GM19463 (cell line): ENCODE data around the gene DLD.
"Not testable (repeated sequence)": the region's sequence is repeated elsewhere in the genome, so short reads cannot be mapped to it uniquely, and the experiment has no call there.

ENCODE experiments used
- ATAC-seq: cut with Tn5 transposase; IDR thresholded peaks from one replicate; pipeline ENCODE4 v1.9.1; 2021; ENCODE audit warnings: mild to moderate bottlenecking, moderate library complexity; ENCODE audit not compliant: unreplicated experiment

DLD gene

DNA sequence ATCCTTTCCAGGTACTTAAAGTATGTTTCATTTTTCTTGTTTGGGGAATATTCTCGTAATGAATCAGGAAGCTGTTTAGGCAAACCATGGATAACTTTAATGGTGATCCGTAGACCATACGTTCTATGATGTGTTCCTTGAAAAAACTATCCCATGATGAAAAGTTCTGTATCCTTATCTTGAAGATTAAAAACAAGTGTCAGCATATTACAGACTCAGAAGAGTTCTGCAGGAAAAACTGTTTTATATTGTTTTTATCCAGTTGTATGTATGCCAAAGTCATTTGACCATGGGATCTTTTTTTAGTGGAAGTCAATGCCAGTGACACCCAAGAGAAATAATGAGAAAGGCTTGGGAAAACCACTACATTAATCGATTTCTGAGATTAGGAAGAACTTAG, 52.0 kb downstream of the DLD start:
- ATAC-seq: no peak

DNA sequence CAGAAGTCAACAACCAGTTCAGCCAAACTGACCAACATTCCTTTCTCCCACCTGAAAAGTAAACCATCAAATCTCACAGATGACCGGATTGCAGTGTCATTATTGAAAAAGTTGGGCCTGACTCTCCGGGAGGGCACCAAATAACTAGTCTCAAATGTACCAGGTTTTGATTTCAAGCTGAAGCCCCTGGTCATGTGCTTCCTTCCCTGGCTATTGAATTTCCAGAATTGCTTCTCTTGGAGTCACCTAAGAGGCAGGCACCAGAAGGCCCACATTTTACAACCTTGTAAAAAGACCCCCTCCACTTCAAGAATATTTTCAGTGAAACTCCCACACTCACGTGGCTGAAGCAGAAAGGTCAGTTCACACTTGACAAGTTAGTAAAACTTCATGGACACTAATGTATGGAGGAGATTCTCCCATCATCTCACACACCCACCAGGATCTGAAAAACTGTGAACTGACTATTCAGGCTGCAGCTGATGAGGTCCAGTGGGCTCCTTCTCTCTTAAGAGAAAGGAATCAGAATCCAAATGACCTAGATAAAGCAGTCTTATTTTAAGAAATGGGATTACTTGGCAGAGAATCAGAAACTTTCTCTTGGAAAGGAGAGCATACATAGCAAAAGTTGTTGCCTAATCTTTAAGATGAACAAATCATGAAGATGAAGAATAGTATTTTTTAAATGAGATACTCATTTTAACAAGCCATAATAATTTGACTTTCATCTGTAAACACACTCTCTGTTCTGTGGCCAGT, 53.6 kb downstream of the DLD start:
- ATAC-seq: no peak

DNA sequence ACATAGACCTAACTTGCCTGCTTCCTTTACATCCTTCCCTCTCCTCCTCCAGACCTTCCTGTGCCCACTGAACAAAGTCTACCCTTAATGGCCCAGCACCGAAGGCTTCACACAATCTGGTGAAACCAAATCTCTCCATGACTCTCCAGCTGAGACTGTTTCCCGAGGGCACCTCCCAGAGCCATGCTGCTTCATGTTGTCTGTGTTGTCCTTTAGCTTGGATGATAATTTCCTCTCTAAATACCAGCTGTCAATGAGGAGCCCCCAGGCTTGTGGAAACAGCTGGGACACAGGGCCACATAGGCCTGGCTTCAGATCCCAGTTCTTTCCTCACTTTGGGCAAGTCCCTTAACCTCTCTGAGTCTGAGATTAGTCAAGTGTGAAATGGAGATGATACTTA, 54.3 kb downstream of the DLD start:
- ATAC-seq: no peak

- ATAC-seq: no peak
These were observed 55.5 kb downstream of the DLD start for GRCh38 chr7:107946451-107946850.

GRCh38 chr7:107946881-107947280, 55.9 kb downstream of the DLD start:
- no peak for ATAC-seq

DNA sequence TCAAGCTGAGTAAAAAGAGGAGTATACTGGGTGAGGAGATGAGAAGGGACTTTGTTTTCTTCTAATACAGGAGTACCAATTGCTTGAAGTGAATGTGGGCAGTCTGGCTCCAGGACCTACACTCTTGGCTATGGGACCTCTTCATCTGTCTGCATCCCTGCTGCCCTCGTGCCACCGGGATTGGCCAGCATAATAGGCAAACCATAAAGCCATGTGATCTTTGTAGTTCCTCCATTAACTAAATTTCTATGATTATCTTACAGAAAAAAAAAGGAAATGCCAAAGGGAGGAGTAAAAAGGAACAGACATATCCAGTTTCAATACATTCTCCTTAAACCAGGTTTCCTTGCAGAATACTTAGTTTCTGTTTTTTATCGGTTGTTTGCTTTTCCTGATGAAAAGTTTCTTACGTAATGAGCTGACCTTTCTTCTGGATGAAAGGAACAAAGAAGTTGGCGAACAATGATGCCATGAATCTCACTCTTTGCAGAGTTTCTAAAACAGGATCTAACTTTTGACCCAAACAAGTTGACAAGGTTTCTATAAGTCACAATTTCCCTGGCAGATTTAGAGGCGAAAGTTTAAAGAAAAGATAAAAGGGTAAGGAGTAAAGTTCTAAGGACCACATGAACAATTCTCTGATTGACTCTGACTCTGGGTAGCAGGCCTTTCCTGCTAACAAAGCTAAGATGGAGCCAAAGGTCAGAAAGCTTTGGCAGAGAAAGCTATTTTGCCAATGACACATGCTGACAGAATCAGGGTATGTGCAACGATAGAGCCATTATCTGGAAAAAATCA, 57.9 kb downstream of the DLD start:
- ATAC-seq: no peak

- no peak for ATAC-seq
These were observed 58.5 kb downstream of the DLD start for GRCh38 chr7:107949443-107949935.

GRCh38 chr7:107951172-107951787, 60.3 kb downstream of the DLD start:
- ATAC-seq: no peak

- no peak for ATAC-seq
These were observed 60.9 kb downstream of the DLD start for GRCh38 chr7:107951896-107952295.

DNA sequence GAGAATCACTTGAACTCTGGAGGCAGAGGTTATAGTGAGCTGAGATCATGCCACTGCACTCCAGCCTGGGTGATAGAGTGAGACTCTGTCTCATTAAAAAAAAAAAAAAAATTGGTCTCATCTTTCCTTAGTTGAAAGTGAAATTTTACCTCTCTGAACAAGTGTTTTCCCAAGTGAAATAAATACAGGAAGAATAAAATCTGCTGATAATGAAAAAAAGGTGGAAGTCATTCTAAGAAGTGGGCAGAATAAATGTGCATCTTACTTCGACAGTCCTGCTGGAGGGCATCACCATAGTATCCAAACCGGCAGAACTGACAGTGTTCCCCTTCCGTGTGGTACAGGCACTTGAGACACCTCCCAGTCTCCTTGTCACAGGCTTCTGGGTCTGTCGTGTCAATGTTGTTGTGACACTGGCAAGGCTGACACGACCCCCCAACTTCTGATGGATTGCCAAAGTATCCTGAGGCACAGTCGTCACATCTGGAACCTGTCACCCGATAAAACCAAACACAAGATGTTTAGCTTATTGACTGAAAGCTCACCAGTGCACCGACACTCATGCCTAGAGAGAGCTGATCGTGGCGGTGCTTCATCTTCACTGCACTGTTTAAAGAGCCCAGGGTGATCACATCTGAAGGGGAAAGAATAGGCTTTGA, 62.4 kb downstream of the DLD start:
- no peak for ATAC-seq

GRCh38 chr7:107953924-107954303, 62.9 kb downstream of the DLD start:
- no peak for ATAC-seq

- ATAC-seq: no peak
These were observed 64.4 kb downstream of the DLD start for GRCh38 chr7:107955394-107955793.

DNA sequence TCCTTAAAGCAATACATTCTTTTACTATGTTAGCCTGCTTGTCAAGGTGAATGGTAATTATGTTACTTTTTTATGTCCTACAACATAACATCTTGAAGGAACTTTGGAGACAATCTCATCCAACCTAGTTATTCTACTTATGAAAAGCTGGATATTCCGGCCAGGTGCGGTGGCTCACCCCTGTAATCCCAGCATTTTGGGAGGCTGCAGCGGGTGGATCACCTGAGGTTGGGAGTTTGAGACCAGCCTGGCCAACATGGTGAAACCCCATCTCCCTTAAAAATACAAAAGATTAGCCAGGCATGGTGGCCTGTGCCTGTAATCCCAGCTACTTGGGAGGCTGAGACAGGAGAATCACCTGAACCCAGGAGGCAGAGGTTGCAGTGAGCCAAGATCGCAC, 66.0 kb downstream of the DLD start:
- ATAC-seq: not testable (repeated sequence)

DNA sequence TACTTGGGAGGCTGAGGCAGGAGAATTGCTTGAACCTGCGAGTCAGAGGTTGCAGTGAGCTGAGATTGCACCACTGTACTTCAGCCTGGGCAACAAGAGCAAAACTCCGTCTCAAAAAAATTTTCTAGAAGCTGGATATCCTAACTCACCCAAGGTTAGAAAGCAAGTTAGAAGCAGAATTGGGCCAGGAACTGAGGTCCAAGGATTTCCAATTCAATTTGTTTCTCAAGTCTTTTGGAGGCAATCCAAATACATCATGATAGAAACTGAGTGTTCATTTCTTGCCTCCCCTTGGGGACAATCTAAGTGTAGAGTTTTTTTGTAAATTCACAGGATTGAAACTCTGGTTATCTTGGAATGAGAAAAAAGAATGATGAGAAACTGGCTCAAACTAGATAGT, 66.5 kb downstream of the DLD start:
- ATAC-seq: no peak

DNA sequence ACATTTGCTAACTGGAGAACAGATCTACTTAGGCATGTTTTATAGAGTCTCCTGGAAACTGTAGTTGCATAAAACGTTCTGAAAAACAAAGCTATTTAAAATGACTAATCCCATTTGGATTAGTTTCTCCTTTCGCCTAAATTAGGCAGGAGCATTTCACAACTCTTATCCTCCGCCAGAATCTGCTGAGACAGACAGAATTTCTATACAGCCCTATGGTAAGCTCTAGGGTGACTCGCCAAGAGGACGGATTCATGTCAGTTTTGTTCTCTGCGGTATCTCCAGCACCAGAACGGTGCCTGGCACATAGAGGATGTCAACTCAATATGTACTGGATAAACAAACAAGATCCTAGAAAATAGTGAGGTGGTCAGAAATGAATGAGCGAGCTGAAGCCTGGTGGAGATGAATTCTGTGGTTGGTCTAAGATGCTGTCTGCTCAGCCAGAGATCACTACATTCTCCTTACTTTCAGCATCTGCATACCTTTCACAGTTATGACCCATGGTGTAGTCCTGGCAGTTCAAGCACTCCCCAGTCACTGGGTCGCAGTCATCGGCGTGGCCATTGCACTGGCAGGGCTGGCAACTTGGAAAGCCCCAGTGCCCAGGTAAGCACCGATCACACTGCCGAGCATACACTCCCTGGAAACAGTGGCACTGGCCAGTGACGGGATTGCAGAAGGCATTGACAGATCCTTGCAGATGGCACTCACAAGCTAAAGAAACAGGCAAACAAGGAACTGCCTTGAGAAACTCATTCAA, 68.0 kb downstream of the DLD start:
- ATAC-seq: no peak

DNA sequence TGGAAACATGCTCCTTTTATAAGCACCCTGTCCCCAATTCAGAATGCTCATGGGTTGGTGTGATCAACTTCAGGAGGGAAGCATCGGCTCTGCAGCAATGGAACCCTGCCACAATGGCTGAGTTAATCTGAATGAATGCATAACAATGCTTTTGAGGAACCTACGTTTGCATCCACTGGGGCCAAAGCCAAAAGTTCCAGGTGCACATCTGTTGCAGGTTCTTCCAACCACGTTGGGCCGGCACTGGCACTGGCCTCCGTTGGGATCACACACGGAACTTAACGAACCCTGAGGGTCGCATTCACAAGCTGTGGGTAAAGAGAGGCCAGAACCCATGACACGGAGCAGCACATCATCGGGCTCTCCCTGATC, 68.5 kb downstream of the DLD start:
- ATAC-seq: no peak

- no peak for ATAC-seq
These were observed 69.3 kb downstream of the DLD start for GRCh38 chr7:107960272-107960671.

- ATAC-seq: no peak
These were observed 70.4 kb downstream of the DLD start for GRCh38 chr7:107961405-107961804.

GRCh38 chr7:107962817-107963216, 71.8 kb downstream of the DLD start:
- ATAC-seq: no peak

- ATAC-seq: no peak
These were observed 73.5 kb downstream of the DLD start for GRCh38 chr7:107964510-107964909.

DNA sequence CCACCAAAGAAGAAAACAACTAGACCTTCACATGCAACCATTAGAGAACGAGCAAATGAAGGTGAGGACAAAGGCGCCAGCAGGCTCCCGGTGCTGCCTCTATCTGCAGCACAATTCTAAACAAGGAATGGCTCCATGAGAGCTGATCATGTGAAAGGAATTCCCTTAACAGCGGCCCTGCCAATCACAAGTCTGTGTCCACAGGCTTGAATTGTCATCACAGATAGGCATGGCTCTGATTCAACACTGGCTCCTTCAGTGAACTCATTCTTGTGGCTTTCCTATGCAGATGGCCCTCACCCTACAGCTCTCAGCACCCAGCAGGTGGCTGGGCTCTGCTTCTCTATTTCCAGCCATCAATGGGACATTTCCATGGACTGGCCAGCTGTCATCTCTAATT, 75.7 kb downstream of the DLD start:
- no peak for ATAC-seq
